Measurements from ENCODE around the gene SLIT3.

Gene SLIT3

DNA sequence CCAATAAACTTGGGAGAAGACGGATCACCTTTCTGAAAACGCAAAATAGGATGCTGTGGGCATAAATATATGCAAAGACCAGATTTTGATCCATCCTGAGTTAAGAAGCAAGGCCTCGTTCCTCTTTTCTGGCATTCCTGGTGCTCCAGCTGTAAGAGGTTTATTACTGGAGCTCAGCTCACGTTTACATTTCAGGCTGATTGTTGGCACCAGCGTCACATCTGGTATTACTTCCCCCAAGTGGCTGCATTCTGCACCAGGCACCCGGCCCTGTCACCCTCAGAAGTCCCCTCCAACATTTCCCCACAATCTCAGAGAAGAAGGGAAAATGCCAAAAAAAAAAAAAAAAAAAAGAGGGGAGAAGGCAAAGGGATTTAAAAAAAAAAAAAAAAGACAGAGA is 348.7 kb downstream of the SLIT3 start:
- no peak overlapping the region for H3K27ac ChIP-seq (replicated peaks)
- TF ChIP-seq GABPA (IDR thresholded peaks at IDR 0.05; ENCODE audit: low read depth) (no peak), SPI1 (IDR thresholded peaks at IDR 0.05; ENCODE audit: borderline replicate concordance, low read depth) (no peak), POLR2AphosphoS5 (IDR thresholded peaks at IDR 0.05; ENCODE audit: low read depth) (no peak)
- TF ChIP-seq, protein P1, sequence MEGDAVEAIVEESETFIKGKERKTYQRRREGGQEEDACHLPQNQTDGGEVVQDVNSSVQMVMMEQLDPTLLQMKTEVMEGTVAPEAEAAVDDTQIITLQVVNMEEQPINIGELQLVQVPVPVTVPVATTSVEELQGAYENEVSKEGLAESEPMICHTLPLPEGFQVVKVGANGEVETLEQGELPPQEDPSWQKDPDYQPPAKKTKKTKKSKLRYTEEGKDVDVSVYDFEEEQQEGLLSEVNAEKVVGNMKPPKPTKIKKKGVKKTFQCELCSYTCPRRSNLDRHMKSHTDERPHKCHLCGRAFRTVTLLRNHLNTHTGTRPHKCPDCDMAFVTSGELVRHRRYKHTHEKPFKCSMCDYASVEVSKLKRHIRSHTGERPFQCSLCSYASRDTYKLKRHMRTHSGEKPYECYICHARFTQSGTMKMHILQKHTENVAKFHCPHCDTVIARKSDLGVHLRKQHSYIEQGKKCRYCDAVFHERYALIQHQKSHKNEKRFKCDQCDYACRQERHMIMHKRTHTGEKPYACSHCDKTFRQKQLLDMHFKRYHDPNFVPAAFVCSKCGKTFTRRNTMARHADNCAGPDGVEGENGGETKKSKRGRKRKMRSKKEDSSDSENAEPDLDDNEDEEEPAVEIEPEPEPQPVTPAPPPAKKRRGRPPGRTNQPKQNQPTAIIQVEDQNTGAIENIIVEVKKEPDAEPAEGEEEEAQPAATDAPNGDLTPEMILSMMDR (IDR thresholded peaks at IDR 0.05; ENCODE audit: insufficient read depth, low read length) = no peak
- TF ChIP-seq, protein P2, sequence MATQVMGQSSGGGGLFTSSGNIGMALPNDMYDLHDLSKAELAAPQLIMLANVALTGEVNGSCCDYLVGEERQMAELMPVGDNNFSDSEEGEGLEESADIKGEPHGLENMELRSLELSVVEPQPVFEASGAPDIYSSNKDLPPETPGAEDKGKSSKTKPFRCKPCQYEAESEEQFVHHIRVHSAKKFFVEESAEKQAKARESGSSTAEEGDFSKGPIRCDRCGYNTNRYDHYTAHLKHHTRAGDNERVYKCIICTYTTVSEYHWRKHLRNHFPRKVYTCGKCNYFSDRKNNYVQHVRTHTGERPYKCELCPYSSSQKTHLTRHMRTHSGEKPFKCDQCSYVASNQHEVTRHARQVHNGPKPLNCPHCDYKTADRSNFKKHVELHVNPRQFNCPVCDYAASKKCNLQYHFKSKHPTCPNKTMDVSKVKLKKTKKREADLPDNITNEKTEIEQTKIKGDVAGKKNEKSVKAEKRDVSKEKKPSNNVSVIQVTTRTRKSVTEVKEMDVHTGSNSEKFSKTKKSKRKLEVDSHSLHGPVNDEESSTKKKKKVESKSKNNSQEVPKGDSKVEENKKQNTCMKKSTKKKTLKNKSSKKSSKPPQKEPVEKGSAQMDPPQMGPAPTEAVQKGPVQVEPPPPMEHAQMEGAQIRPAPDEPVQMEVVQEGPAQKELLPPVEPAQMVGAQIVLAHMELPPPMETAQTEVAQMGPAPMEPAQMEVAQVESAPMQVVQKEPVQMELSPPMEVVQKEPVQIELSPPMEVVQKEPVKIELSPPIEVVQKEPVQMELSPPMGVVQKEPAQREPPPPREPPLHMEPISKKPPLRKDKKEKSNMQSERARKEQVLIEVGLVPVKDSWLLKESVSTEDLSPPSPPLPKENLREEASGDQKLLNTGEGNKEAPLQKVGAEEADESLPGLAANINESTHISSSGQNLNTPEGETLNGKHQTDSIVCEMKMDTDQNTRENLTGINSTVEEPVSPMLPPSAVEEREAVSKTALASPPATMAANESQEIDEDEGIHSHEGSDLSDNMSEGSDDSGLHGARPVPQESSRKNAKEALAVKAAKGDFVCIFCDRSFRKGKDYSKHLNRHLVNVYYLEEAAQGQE (IDR thresholded peaks at IDR 0.05; ENCODE audit: insufficient replicate concordance, low read depth) = no peak
- H3K4me3 ChIP-seq (replicated peaks; ENCODE audit: insufficient read depth, low read length) = no peak overlapping the region
- DNase-seq (ENCODE audit: low read depth in 1 of 2, low spot score in 1 of 2) = no peak
- H3K27me3 ChIP-seq (ENCODE audit: insufficient read depth, poor library complexity, severe bottlenecking) = no peaks in the 10 kb centered on the region

DNA sequence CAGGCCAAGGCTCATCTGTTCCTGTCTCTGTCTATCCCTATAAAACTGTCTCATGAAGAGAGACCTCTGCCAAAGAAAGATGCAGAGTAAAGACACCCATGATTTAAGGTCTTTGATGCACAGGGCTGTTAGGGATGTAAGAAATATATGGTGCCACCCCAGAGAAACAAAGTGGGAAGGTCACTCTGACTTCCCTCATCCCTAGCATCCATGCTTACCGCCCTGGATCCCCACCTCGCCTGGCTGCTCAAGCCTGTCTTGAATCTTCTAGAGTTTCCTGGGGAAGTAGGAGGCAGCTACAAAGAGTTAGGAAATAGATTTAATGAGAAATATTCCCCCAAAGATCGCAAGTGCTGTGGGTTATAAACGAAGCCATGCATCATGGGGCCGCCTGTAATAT is 349.2 kb downstream of the SLIT3 start:
- DNase-seq (ENCODE audit: low read depth in 1 of 2, low spot score in 1 of 2) = no peak
- Histone ChIP-seq H3K4me3 (replicated peaks; ENCODE audit: insufficient read depth, low read length) (no peak overlapping the region), H3K27me3 (ENCODE audit: insufficient read depth, poor library complexity, severe bottlenecking) (no peaks in the 10 kb centered on the region), H3K27ac (replicated peaks) (no peak overlapping the region)
- TF ChIP-seq, protein P2 (IDR thresholded peaks at IDR 0.05; ENCODE audit: insufficient replicate concordance, low read depth) = no peak
- TF ChIP-seq GABPA (IDR thresholded peaks at IDR 0.05; ENCODE audit: low read depth) = no peak
- no peak for TF ChIP-seq POLR2AphosphoS5 (IDR thresholded peaks at IDR 0.05; ENCODE audit: low read depth)
- TF ChIP-seq SPI1 (IDR thresholded peaks at IDR 0.05; ENCODE audit: borderline replicate concordance, low read depth) = no peak

DNA sequence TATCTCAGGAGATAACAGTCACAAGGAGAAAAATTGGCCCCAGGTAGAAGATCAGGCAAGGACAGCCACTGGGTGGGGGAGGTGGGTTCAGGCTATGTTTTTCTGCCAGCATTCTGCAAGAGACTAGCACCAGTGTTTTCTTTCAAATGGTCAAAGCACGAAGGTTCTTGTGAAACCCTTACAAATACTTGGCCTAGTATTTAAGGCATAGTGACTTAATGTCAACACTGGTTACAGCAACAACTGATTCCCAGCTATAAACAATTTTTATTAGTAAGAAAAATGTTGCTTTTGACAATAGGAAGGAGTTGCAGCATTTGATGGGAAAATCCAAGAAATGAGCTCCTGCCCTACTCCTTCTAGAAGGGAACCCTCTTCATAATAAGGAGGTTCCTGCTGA is 349.6 kb downstream of the SLIT3 start:
- H3K27ac ChIP-seq (replicated peaks) = no peak overlapping the region
- no peaks in the 10 kb centered on the region for H3K27me3 ChIP-seq (ENCODE audit: insufficient read depth, poor library complexity, severe bottlenecking)
- no peak overlapping the region for H3K4me3 ChIP-seq (replicated peaks; ENCODE audit: insufficient read depth, low read length)
- TF ChIP-seq POLR2AphosphoS5 (IDR thresholded peaks at IDR 0.05; ENCODE audit: low read depth) = no peak
- TF ChIP-seq GABPA (IDR thresholded peaks at IDR 0.05; ENCODE audit: low read depth) = no peak
- TF ChIP-seq SPI1 (IDR thresholded peaks at IDR 0.05; ENCODE audit: borderline replicate concordance, low read depth) = no peak
- TF ChIP-seq, protein P2 (IDR thresholded peaks at IDR 0.05; ENCODE audit: insufficient replicate concordance, low read depth) = no peak
- TF ChIP-seq, protein P1 (IDR thresholded peaks at IDR 0.05; ENCODE audit: insufficient read depth, low read length) = no peak
- DNase-seq (ENCODE audit: low read depth in 1 of 2, low spot score in 1 of 2) = no peak
